Mesothelial cell of epicardium (in vitro differentiated cells): ENCODE measurements around the gene PTGFR. TPM values are rescaled to one million over a fixed set of nuclear protein-coding genes. Genes with fewer than 3 reads are reported as not detected.

Experiments used
- DNase-seq, 2 experiments: peaks; one replicate each; pipeline ENCODE4 v3.0.0; 2021; ENCODE audit warnings: low spot score in 2 of 2; ENCODE audit not compliant: unreplicated experiment in 2 of 2
- H3K27ac Mint-ChIP-seq: 2 replicates; pipeline ENCODE4 v1.8.0; 2021; ENCODE audit warnings: mixed read lengths
- H3K27me3 Mint-ChIP-seq: 2 replicates; pipeline ENCODE4 v1.8.0; 2021; ENCODE audit warnings: low read depth, mixed read lengths
- H3K36me3 Mint-ChIP-seq: 2 replicates; pipeline ENCODE4 v1.8.0; 2021; ENCODE audit warnings: mixed read lengths
- H3K4me1 Mint-ChIP-seq: 2 replicates; pipeline ENCODE4 v1.8.0; 2021; ENCODE audit warnings: mixed read lengths
- H3K4me3 Mint-ChIP-seq: 2 replicates; pipeline ENCODE4 v1.8.0; 2021; ENCODE audit warnings: mild to moderate bottlenecking, moderate library complexity, mixed read lengths
- H3K9me3 Mint-ChIP-seq: 2 replicates; pipeline ENCODE4 v1.8.0; 2021; ENCODE audit warnings: mixed read lengths
- total RNA-seq: library from RNA; stranded (reverse); gene quantifications from 3 replicates; pipeline ENCODE4 v1.2.1, GENCODE V29; 2021
- TF ChIP-seq, protein P1 (sequence below): fragments of 200-600 bp; sonication (generic); IDR thresholded peaks from one replicate; pipeline ENCODE4 v1.5.0; 2021; ENCODE audit warnings: antibody characterized with exemption; ENCODE audit not compliant: unreplicated experiment

Gene PTGFR
- total RNA-seq, 1 donor from 2014 or later = 0.38 TPM

DNA sequence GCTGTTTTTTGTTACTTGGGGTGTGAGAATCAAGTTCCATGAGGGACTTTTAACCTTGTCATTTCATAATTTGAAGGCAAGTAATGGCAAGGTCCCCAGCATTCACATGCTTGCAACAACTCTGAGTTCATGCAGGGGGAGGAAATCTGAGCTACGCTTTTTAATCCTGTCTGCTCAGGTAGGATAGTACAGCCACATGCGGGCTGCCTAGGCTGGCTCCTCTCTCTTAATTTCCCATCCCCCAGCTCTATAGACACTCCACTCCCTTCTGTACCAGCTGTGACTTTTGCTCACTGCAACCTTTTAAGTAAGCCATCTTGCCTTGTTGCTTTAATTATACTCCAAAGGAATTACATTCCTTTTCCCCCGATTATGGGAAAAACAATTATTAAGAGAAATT, 30.1 kb downstream of the PTGFR start:
- Mint-ChIP-seq H3K27ac (no peak overlapping the region), H3K27me3 (no peaks in the 10 kb centered on the region), H3K9me3 (no peaks in the 10 kb centered on the region), H3K4me1 (peaks cover 1% of the 10 kb centered on the region), H3K36me3 (no peaks in the 10 kb centered on the region), H3K4me3 (no peak overlapping the region)
- no peak for DNase-seq
- TF ChIP-seq, protein P1, sequence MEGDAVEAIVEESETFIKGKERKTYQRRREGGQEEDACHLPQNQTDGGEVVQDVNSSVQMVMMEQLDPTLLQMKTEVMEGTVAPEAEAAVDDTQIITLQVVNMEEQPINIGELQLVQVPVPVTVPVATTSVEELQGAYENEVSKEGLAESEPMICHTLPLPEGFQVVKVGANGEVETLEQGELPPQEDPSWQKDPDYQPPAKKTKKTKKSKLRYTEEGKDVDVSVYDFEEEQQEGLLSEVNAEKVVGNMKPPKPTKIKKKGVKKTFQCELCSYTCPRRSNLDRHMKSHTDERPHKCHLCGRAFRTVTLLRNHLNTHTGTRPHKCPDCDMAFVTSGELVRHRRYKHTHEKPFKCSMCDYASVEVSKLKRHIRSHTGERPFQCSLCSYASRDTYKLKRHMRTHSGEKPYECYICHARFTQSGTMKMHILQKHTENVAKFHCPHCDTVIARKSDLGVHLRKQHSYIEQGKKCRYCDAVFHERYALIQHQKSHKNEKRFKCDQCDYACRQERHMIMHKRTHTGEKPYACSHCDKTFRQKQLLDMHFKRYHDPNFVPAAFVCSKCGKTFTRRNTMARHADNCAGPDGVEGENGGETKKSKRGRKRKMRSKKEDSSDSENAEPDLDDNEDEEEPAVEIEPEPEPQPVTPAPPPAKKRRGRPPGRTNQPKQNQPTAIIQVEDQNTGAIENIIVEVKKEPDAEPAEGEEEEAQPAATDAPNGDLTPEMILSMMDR = no peak

DNA sequence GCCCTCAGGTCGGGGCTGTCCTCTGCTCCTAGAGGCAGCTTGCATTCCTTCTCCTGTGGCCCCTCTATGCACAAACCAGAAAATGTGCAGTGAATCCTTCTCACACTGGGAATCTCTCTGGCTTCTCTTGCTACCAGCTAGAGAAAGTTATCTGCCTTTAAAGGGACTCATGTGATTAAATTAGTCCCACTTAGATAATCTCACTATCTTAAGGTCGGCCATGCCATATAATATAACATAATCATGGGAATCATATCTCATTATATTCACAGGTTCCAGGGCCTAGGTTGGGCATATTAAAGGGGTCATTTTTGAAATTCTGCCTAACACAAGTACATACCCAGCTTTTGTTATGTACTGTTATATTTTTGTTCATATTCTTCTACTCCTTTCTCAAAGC, 31.4 kb downstream of the PTGFR start:
- no peak overlapping the region for H3K4me3 Mint-ChIP-seq
- no peaks in the 10 kb centered on the region for H3K27me3 Mint-ChIP-seq
- no peak overlapping the region for H3K27ac Mint-ChIP-seq
- H3K36me3 Mint-ChIP-seq = no peaks in the 10 kb centered on the region
- TF ChIP-seq, protein P1 = no peak
- H3K9me3 Mint-ChIP-seq = no peaks in the 10 kb centered on the region
- H3K4me1 Mint-ChIP-seq = peaks cover 1% of the 10 kb centered on the region
- DNase-seq = no peak

DNA sequence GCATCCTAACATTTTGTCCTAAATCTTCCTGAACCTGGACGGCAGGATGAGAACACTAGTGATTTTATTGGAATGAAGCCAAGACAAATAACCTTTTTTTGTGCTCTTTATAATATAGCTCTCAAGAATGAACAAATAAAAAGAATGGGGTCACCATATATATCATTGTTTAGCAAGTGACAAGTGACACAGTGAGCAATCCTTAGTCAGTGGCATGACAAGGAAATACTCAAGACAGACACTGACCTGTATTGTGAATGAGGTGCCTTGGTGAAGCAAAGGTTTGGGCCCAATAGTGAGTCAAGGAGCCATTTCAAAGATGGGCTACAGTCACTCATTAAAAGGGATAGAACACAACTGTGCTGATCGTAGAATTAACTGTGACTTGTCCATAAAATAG, 35.7 kb downstream of the PTGFR start:
- no peaks in the 10 kb centered on the region for H3K9me3 Mint-ChIP-seq
- DNase-seq = no peak
- no peak overlapping the region for H3K4me3 Mint-ChIP-seq
- TF ChIP-seq, protein P1 = no peak
- H3K36me3 Mint-ChIP-seq = no peaks in the 10 kb centered on the region
- no peaks in the 10 kb centered on the region for H3K27me3 Mint-ChIP-seq
- no peak overlapping the region for H3K27ac Mint-ChIP-seq
- peaks cover 1% of the 10 kb centered on the region for H3K4me1 Mint-ChIP-seq

DNA sequence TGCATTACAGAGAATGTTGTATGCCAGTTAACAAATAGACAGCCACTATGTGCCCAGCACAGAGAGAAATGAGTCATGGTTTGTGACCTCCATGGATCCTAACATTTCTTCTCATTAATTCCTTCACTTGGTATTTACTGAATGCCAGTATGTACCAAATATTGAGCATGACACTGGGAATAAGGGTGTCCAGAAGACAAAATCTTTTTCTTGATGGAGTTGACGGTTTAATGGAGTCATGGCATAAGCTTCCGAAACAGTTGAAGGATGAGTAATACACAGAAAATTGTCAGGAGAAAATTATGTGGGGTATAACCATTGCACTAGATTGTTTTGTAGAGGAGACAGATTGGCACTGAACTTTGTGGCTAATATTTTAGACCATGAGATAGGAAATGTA, 36.9 kb downstream of the PTGFR start:
- H3K4me1 Mint-ChIP-seq = no peaks in the 10 kb centered on the region
- no peak for DNase-seq
- no peaks in the 10 kb centered on the region for H3K9me3 Mint-ChIP-seq
- H3K36me3 Mint-ChIP-seq = no peaks in the 10 kb centered on the region
- TF ChIP-seq, protein P1 = no peak
- H3K4me3 Mint-ChIP-seq = no peak overlapping the region
- H3K27ac Mint-ChIP-seq = no peak overlapping the region
- H3K27me3 Mint-ChIP-seq = no peaks in the 10 kb centered on the region

DNA sequence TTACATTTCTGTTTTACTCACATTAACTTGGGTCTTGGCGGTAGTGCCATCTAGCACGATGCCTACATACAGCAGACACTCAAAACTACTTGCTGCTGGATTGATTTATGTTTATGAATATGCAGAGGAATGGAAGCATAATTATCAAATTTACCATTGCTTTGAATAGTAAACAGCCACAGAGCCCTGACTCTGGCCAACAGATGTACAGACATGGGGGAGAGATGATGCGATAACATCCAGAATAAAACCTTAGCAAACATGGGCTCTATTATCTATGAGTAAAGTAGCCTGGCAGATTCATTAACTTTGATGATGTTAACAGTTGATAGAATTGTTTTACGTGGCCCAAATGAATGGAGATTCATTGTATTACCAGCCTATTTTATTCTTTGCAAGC, 42.8 kb downstream of the PTGFR start:
- H3K27ac Mint-ChIP-seq = no peak overlapping the region
- DNase-seq = no peak
- TF ChIP-seq, protein P1 = no peak
- H3K4me1 Mint-ChIP-seq = no peaks in the 10 kb centered on the region
- peaks cover 7% of the 10 kb centered on the region for H3K27me3 Mint-ChIP-seq
- no peak overlapping the region for H3K4me3 Mint-ChIP-seq
- no peaks in the 10 kb centered on the region for H3K36me3 Mint-ChIP-seq
- no peaks in the 10 kb centered on the region for H3K9me3 Mint-ChIP-seq

DNA sequence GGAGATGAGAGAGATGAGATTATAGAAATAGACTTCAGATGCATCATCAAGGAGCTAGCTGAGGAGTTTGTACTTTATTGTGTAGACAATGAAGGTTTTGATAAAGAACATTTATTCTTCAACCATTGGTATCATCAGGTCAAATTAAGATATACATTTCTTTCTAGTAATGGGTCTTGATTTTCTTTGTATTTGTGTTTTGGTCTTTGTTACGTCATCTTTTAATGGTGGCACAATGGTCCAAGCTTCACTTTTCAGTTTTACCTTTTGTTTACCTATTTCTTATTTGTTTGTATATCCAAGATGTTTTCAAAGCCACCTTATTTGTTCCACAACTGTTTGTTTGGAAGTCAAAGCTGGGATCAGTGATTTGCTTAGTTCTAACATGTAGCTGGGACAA, 44.5 kb downstream of the PTGFR start:
- Mint-ChIP-seq H3K27ac (no peak overlapping the region), H3K36me3 (no peaks in the 10 kb centered on the region), H3K9me3 (no peaks in the 10 kb centered on the region), H3K27me3 (peaks cover 7% of the 10 kb centered on the region), H3K4me1 (no peaks in the 10 kb centered on the region), H3K4me3 (no peak overlapping the region)
- DNase-seq = no peak
- TF ChIP-seq, protein P1 = no peak
